K562 (cell line): Measurements from ENCODE around the gene BRCC3. TPM values are rescaled to one million over a fixed set of nuclear protein-coding genes. Genes with fewer than 3 reads are reported as not detected.

Experiments
- ATF7 ChIP-seq: fragments of 450-650 bp; IDR thresholded peaks from 2 replicates; pipeline ENCODE4 v1.7.1; 2014; ENCODE audit warnings: mild to moderate bottlenecking, moderate library complexity
- CAMTA2 ChIP-seq: fragments of 250-450 bp; sonication (Bioruptor Pico); conservative IDR thresholded peaks from 2 replicates; pipeline ENCODE4 v1.5.1; 2022
- CBFA2T2 ChIP-seq: fragments of 450-650 bp; conservative IDR thresholded peaks from 2 replicates; pipeline ENCODE4 v1.6.1; 2017; ENCODE audit warnings: mild to moderate bottlenecking
- DMBX1 ChIP-seq: fragments of 250-450 bp; sonication (Bioruptor Pico); IDR thresholded peaks from 2 replicates; pipeline ENCODE4 v1.8.0; 2022; ENCODE audit warnings: inconsistent platforms, mild to moderate bottlenecking, moderate library complexity, borderline replicate concordance
- EP300 ChIP-seq: IDR thresholded peaks from 2 replicates; pipeline ENCODE4 v1.6.1; 2012; ENCODE audit warnings: low read length, improper control_type of control experiment
- HNRNPK ChIP-seq: fragments of 200-400 bp; formaldehyde crosslinking; IDR thresholded peaks from one replicate; pipeline ENCODE4 v1.6.1; 2018; ENCODE audit warnings: mild to moderate bottlenecking, low read depth, low read length; ENCODE audit not compliant: poor library complexity, severe bottlenecking
- HNRNPUL1 ChIP-seq: fragments of 200-400 bp; formaldehyde crosslinking; IDR thresholded peaks from 2 replicates; pipeline ENCODE4 v1.6.1; 2017; ENCODE audit warnings: low read length
- NBN ChIP-seq: fragments of 450-650 bp; IDR thresholded peaks from 2 replicates; pipeline ENCODE4 v1.6.1; 2016; ENCODE audit warnings: low read depth, mild to moderate bottlenecking
- NCOA2 ChIP-seq, 2 experiments: fragments of 450-650 bp; IDR thresholded peaks; 2 replicates each; pipeline ENCODE4 v1.6.1; 2018; ENCODE audit warnings: mild to moderate bottlenecking in 2 of 2, moderate library complexity in 1 of 2; ENCODE audit not compliant: partially characterized antibody in 2 of 2
- POLR3A ChIP-seq: IDR thresholded peaks from 2 replicates; pipeline ENCODE4 v1.6.1; 2011; ENCODE audit warnings: borderline replicate concordance, mild to moderate bottlenecking, moderate library complexity; ENCODE audit not compliant: insufficient read length, insufficient read depth; ENCODE audit errors: extremely low read depth
- PPARD ChIP-seq: fragments of 250-450 bp; sonication (Bioruptor Pico); IDR thresholded peaks from 2 replicates; pipeline ENCODE4 v1.8.0; 2022; ENCODE audit warnings: inconsistent platforms, mild to moderate bottlenecking, moderate library complexity
- RBM25 ChIP-seq: fragments of 200-400 bp; formaldehyde crosslinking; IDR thresholded peaks from 2 replicates; pipeline ENCODE4 v1.6.1; 2018; ENCODE audit warnings: low read length, low read depth, moderate library complexity; ENCODE audit not compliant: severe bottlenecking
- RUNX1 ChIP-seq: sonication (generic); IDR thresholded peaks from 2 replicates; pipeline ENCODE4 v1.6.1; 2016; ENCODE audit warnings: antibody characterized with exemption, low read depth
- TAF1 ChIP-seq: IDR thresholded peaks from 2 replicates; pipeline ENCODE4 v1.6.1; 2011; ENCODE audit warnings: mild to moderate bottlenecking, low read length, moderate library complexity; ENCODE audit not compliant: insufficient read depth, control insufficient read depth, severe bottlenecking; ENCODE audit errors: extremely low read depth
- TAF9B ChIP-seq: fragments of 450-650 bp; IDR thresholded peaks from 2 replicates; pipeline ENCODE4 v1.6.1; 2018; ENCODE audit warnings: mild to moderate bottlenecking; ENCODE audit not compliant: partially characterized antibody
- ZKSCAN3 ChIP-seq: fragments of 250-450 bp; sonication (Bioruptor Pico); IDR thresholded peaks from 2 replicates; pipeline ENCODE4 v1.4.0; 2020
- ZNF217 ChIP-seq: sonication (generic); formaldehyde crosslinking; IDR thresholded peaks from 2 replicates; pipeline ENCODE4 v1.8.0; 2022; ENCODE audit warnings: mild to moderate bottlenecking, missing genetic modification reagents
- ZNF785 ChIP-seq: fragments of 250-450 bp; sonication (Bioruptor Pico); IDR thresholded peaks from 2 replicates; pipeline ENCODE4 v1.4.0; 2020; ENCODE audit warnings: mild to moderate bottlenecking
- ZNF830 ChIP-seq: fragments of 250-450 bp; sonication (Bioruptor Pico); IDR thresholded peaks from 2 replicates; pipeline ENCODE4 v1.5.0; 2021; ENCODE audit warnings: mild to moderate bottlenecking
- polyA plus RNA-seq, 8 experiments: library from polyadenylated mRNA; depleted of rRNA in 4 of 8; stranded (reverse) in 5 of 8; unstranded in 3 of 8; fragments of >200 nt; fragmentation: Nextera tagmentation in 2 of 8; fragmentation: Illumina TruSeq in 1 of 8; extraction: Ambion mirVana in 2 of 8; extraction: Trizol in 1 of 8; gene quantifications; 2 replicates each; pipeline versions ENCODE4 v1.2.1 to v1.2.3, GENCODE V29; 2011 to 2014; ENCODE audit warnings: inconsistent platforms in 1 of 8, missing spikeins in 1 of 8
- total RNA-seq, 7 experiments: library from RNA; depleted of rRNA in 6 of 7; stranded (reverse); fragments of >200 nt in 6 of 7; fragmentation: Illumina TruSeq in 2 of 7; extraction: Trizol in 2 of 7; gene quantifications; 2 replicates each; pipeline versions ENCODE4 v1.2.1 to v1.2.3, GENCODE V29; 2011 to 2021; ENCODE audit warnings: low replicate concordance in 1 of 7
- TF ChIP-seq, protein P1 (sequence below): sonication (generic); formaldehyde crosslinking; IDR thresholded peaks from 2 replicates; pipeline ENCODE4 v1.8.0; 2022; ENCODE audit warnings: missing genetic modification reagents, mild to moderate bottlenecking, borderline replicate concordance
- TF ChIP-seq, protein P2 (sequence below): fragments of 450-650 bp; formaldehyde crosslinking; IDR thresholded peaks from 2 replicates; pipeline ENCODE4 v1.4.0; 2022; ENCODE audit warnings: mild to moderate bottlenecking, moderate library complexity
- TF ChIP-seq, protein P3 (sequence below): sonication (generic); formaldehyde crosslinking; IDR thresholded peaks from 2 replicates; pipeline ENCODE4 v1.8.1; 2022; ENCODE audit warnings: missing genetic modification reagents
- TF ChIP-seq, protein P4 (sequence below): fragments of 450-650 bp; IDR thresholded peaks from 2 replicates; pipeline ENCODE4 v1.6.1; 2017; ENCODE audit warnings: antibody characterized with exemption

Gene BRCC3
- total and polyA plus RNA-seq, 9 of the 15 experiments (the other 6 are each of a cell fraction or from before 2014, with no cell fraction given): 9.6 to 44.8 (median 26.7) TPM

DNA sequence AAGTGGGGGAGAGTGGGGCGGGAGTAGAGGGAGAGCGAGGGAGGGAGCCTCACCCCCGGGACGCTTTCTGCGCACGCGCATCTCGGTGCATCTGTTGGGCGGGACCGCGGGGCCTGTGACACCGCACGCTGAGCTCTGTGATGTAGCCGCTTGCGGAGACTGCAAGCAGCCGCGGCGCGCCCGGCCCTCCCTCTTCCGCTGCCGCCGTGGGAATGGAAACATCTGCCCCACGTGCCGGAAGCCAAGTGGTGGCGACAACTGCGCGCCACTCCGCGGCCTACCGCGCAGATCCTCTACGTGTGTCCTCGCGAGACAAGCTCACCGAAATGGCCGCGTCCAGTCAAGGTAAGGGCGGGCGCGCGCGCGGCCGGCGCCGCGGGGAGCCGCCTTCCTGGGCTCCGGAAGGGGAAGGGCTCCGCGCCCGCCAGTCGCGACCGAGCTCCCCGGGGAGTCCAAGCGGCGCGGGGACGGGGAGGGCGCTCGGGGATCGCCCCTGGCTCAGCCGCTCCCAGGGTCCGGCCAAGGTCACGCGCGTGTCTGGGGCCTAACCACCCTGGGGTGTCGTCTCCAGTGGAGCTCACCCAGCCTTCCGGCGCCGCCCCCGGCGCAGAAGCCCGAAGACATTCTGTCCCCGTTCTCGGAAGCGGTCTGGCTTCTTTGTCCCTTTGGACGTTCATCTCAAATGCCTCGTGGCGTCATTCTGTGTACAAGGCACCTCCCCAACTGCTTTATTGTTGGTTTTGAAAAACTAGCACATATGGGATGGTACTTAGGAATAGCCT is 44.4 kb upstream of the BRCC3 start, which contains the start of gene FUNDC2 (continued):
- TF ChIP-seq, protein P1, sequence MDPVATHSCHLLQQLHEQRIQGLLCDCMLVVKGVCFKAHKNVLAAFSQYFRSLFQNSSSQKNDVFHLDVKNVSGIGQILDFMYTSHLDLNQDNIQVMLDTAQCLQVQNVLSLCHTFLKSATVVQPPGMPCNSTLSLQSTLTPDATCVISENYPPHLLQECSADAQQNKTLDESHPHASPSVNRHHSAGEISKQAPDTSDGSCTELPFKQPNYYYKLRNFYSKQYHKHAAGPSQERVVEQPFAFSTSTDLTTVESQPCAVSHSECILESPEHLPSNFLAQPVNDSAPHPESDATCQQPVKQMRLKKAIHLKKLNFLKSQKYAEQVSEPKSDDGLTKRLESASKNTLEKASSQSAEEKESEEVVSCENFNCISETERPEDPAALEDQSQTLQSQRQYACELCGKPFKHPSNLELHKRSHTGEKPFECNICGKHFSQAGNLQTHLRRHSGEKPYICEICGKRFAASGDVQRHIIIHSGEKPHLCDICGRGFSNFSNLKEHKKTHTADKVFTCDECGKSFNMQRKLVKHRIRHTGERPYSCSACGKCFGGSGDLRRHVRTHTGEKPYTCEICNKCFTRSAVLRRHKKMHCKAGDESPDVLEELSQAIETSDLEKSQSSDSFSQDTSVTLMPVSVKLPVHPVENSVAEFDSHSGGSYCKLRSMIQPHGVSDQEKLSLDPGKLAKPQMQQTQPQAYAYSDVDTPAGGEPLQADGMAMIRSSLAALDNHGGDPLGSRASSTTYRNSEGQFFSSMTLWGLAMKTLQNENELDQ (CRISPR knock-in tag): no peak
- TF ChIP-seq EP300 (no peak; the same call in 1 of the 2 replicates), HNRNPK (no peak), HNRNPUL1 (no peak), ZNF785 (no peak), RUNX1 (no peak), PPARD (CRISPR knock-in tag) (no peak), ZKSCAN3 (no peak), ZNF830 (CRISPR knock-in tag) (no peak), ZNF217 (CRISPR knock-in tag) (no peak), TAF9B (no peak), DMBX1 (CRISPR knock-in tag) (no peak; the same call in 1 of the 2 replicates), CAMTA2 (no peak), NCOA2 (IDR thresholded peaks at IDR 0.05; ENCODE audit: partially characterized antibody in 2 of 2) (no peak), RBM25 (peak; percentile 68), ATF7 (peak; percentile 87), POLR3A (no peak), NBN (0 out of 2 replicates have a peak, but pooled peaks have one; percentile 20), CBFA2T2 (no peak), TAF1 (peak; percentile 74)
- TF ChIP-seq, protein P2, sequence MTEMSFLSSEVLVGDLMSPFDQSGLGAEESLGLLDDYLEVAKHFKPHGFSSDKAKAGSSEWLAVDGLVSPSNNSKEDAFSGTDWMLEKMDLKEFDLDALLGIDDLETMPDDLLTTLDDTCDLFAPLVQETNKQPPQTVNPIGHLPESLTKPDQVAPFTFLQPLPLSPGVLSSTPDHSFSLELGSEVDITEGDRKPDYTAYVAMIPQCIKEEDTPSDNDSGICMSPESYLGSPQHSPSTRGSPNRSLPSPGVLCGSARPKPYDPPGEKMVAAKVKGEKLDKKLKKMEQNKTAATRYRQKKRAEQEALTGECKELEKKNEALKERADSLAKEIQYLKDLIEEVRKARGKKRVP (CRISPR knock-in tag): no peak
- TF ChIP-seq, protein P3, sequence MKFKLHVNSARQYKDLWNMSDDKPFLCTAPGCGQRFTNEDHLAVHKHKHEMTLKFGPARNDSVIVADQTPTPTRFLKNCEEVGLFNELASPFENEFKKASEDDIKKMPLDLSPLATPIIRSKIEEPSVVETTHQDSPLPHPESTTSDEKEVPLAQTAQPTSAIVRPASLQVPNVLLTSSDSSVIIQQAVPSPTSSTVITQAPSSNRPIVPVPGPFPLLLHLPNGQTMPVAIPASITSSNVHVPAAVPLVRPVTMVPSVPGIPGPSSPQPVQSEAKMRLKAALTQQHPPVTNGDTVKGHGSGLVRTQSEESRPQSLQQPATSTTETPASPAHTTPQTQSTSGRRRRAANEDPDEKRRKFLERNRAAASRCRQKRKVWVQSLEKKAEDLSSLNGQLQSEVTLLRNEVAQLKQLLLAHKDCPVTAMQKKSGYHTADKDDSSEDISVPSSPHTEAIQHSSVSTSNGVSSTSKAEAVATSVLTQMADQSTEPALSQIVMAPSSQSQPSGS (CRISPR knock-in tag): no peak
- TF ChIP-seq, protein P4, sequence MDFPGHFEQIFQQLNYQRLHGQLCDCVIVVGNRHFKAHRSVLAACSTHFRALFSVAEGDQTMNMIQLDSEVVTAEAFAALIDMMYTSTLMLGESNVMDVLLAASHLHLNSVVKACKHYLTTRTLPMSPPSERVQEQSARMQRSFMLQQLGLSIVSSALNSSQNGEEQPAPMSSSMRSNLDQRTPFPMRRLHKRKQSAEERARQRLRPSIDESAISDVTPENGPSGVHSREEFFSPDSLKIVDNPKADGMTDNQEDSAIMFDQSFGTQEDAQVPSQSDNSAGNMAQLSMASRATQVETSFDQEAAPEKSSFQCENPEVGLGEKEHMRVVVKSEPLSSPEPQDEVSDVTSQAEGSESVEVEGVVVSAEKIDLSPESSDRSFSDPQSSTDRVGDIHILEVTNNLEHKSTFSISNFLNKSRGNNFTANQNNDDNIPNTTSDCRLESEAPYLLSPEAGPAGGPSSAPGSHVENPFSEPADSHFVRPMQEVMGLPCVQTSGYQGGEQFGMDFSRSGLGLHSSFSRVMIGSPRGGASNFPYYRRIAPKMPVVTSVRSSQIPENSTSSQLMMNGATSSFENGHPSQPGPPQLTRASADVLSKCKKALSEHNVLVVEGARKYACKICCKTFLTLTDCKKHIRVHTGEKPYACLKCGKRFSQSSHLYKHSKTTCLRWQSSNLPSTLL: no peak
